ENCODE measurements around the gene UBR4. TPM values are rescaled to one million over a fixed set of nuclear protein-coding genes. Genes with fewer than 3 reads are reported as not detected.

Gene UBR4
- total and polyA plus RNA-seq, 2 experiments from 2014 or later, result 111 to 230 TPM

DNA sequence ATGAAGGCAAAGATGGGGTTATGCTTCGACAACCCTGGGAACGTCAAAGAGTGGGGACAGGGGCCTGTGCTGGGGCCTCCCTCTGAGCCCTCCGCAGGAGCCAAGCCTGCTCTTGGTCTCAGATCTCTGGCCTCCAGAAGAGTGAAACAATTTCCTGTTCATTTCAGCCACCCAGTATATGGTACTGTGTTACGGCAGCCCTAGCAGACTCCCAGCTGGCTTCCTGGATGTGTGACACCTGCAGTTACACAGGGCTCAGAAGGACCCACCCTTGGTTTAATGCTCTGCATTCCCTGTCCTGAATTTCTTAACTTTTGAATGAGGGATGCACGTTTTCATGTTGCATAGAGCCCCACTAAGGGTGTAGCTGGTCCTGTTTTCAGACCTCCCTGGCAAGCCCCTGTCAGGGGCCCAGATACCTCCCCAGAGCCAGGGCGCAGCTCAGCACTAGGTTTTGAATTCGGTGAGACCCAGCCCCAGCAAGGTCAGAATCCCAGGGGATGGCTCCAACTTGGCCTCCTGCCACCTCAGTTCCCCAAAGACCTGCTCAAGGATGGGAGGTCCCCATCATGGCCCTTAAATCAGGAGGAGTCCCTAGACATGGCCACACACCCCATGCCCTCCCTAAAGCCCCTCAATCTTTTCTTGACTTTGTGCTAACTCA is 174.6 kb downstream of the UBR4 start:
- H3K36me3 ChIP-seq (ENCODE audit: insufficient read depth), result no peaks in the 10 kb centered on the region
- no peaks in the 10 kb centered on the region for H3F3A ChIP-seq (replicated peaks; ENCODE audit: low read depth)
- Mint-ChIP-seq H3K4me1 (peaks cover 3% of the 10 kb centered on the region; the same call in 1 of the 3 replicates), H3K4me3 (no peak overlapping the region), H3K36me3 (ENCODE audit: low read depth) (no peaks in the 10 kb centered on the region), H3K27me3 (ENCODE audit: insufficient read depth, low read depth, poor library complexity) (peaks cover 4% of the 10 kb centered on the region), H3K9me3 (no peaks in the 10 kb centered on the region), H3K27ac (no peak overlapping the region)
- H3K9me2 ChIP-seq (ENCODE audit: insufficient read depth), result no peaks in the 10 kb centered on the region
- H3K4me2 ChIP-seq, result no peak overlapping the region
- no peak for ATAC-seq
- H2AFZ ChIP-seq, result no peak overlapping the region
- no peaks in the 10 kb centered on the region for H3K79me2 ChIP-seq (replicated peaks; ENCODE audit: insufficient read depth)
- no peak overlapping the region for H3K27ac ChIP-seq (ENCODE audit: low read depth)
- H3K4me3 ChIP-seq, result no peak overlapping the region
- H4K20me1 ChIP-seq (replicated peaks; ENCODE audit: insufficient read depth), result no peaks in the 10 kb centered on the region
- H3K27me3 ChIP-seq (ENCODE audit: insufficient read depth), result no peaks in the 10 kb centered on the region
- no peak for DNase-seq (ENCODE audit: low spot score)
- TF ChIP-seq, protein P1, sequence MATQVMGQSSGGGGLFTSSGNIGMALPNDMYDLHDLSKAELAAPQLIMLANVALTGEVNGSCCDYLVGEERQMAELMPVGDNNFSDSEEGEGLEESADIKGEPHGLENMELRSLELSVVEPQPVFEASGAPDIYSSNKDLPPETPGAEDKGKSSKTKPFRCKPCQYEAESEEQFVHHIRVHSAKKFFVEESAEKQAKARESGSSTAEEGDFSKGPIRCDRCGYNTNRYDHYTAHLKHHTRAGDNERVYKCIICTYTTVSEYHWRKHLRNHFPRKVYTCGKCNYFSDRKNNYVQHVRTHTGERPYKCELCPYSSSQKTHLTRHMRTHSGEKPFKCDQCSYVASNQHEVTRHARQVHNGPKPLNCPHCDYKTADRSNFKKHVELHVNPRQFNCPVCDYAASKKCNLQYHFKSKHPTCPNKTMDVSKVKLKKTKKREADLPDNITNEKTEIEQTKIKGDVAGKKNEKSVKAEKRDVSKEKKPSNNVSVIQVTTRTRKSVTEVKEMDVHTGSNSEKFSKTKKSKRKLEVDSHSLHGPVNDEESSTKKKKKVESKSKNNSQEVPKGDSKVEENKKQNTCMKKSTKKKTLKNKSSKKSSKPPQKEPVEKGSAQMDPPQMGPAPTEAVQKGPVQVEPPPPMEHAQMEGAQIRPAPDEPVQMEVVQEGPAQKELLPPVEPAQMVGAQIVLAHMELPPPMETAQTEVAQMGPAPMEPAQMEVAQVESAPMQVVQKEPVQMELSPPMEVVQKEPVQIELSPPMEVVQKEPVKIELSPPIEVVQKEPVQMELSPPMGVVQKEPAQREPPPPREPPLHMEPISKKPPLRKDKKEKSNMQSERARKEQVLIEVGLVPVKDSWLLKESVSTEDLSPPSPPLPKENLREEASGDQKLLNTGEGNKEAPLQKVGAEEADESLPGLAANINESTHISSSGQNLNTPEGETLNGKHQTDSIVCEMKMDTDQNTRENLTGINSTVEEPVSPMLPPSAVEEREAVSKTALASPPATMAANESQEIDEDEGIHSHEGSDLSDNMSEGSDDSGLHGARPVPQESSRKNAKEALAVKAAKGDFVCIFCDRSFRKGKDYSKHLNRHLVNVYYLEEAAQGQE (IDR thresholded peaks at IDR 0.05; ENCODE audit: unreplicated experiment), result no peak
- TF ChIP-seq EZH2phosphoT487 (IDR thresholded peaks at IDR 0.05; ENCODE audit: unreplicated experiment) (no peak), POLR2AphosphoS5 (IDR thresholded peaks at IDR 0.05; ENCODE audit: low read depth) (no peak), STAT1 (IDR thresholded peaks at IDR 0.05; ENCODE audit: unreplicated experiment) (no peak), ZNF331 (CRISPR knock-in tag; IDR thresholded peaks at IDR 0.05; ENCODE audit: low read depth) (no peak), CREB1 (CRISPR knock-in tag; IDR thresholded peaks at IDR 0.05; ENCODE audit: low read depth) (no peak), ZNF114 (CRISPR knock-in tag; IDR thresholded peaks at IDR 0.05) (no peak), JUNB (IDR thresholded peaks at IDR 0.05; ENCODE audit: unreplicated experiment) (no peak), NANOG (IDR thresholded peaks at IDR 0.05; ENCODE audit: borderline replicate concordance) (no peak), EZH2 (IDR thresholded peaks at IDR 0.05; ENCODE audit: low read depth, unreplicated experiment) (no peak)
- TF ChIP-seq, protein P2, sequence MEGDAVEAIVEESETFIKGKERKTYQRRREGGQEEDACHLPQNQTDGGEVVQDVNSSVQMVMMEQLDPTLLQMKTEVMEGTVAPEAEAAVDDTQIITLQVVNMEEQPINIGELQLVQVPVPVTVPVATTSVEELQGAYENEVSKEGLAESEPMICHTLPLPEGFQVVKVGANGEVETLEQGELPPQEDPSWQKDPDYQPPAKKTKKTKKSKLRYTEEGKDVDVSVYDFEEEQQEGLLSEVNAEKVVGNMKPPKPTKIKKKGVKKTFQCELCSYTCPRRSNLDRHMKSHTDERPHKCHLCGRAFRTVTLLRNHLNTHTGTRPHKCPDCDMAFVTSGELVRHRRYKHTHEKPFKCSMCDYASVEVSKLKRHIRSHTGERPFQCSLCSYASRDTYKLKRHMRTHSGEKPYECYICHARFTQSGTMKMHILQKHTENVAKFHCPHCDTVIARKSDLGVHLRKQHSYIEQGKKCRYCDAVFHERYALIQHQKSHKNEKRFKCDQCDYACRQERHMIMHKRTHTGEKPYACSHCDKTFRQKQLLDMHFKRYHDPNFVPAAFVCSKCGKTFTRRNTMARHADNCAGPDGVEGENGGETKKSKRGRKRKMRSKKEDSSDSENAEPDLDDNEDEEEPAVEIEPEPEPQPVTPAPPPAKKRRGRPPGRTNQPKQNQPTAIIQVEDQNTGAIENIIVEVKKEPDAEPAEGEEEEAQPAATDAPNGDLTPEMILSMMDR (conservative IDR thresholded peaks at IDR 0.05; ENCODE audit: low read depth in 2 of 2), result no peak
- TF ChIP-seq, protein P3, sequence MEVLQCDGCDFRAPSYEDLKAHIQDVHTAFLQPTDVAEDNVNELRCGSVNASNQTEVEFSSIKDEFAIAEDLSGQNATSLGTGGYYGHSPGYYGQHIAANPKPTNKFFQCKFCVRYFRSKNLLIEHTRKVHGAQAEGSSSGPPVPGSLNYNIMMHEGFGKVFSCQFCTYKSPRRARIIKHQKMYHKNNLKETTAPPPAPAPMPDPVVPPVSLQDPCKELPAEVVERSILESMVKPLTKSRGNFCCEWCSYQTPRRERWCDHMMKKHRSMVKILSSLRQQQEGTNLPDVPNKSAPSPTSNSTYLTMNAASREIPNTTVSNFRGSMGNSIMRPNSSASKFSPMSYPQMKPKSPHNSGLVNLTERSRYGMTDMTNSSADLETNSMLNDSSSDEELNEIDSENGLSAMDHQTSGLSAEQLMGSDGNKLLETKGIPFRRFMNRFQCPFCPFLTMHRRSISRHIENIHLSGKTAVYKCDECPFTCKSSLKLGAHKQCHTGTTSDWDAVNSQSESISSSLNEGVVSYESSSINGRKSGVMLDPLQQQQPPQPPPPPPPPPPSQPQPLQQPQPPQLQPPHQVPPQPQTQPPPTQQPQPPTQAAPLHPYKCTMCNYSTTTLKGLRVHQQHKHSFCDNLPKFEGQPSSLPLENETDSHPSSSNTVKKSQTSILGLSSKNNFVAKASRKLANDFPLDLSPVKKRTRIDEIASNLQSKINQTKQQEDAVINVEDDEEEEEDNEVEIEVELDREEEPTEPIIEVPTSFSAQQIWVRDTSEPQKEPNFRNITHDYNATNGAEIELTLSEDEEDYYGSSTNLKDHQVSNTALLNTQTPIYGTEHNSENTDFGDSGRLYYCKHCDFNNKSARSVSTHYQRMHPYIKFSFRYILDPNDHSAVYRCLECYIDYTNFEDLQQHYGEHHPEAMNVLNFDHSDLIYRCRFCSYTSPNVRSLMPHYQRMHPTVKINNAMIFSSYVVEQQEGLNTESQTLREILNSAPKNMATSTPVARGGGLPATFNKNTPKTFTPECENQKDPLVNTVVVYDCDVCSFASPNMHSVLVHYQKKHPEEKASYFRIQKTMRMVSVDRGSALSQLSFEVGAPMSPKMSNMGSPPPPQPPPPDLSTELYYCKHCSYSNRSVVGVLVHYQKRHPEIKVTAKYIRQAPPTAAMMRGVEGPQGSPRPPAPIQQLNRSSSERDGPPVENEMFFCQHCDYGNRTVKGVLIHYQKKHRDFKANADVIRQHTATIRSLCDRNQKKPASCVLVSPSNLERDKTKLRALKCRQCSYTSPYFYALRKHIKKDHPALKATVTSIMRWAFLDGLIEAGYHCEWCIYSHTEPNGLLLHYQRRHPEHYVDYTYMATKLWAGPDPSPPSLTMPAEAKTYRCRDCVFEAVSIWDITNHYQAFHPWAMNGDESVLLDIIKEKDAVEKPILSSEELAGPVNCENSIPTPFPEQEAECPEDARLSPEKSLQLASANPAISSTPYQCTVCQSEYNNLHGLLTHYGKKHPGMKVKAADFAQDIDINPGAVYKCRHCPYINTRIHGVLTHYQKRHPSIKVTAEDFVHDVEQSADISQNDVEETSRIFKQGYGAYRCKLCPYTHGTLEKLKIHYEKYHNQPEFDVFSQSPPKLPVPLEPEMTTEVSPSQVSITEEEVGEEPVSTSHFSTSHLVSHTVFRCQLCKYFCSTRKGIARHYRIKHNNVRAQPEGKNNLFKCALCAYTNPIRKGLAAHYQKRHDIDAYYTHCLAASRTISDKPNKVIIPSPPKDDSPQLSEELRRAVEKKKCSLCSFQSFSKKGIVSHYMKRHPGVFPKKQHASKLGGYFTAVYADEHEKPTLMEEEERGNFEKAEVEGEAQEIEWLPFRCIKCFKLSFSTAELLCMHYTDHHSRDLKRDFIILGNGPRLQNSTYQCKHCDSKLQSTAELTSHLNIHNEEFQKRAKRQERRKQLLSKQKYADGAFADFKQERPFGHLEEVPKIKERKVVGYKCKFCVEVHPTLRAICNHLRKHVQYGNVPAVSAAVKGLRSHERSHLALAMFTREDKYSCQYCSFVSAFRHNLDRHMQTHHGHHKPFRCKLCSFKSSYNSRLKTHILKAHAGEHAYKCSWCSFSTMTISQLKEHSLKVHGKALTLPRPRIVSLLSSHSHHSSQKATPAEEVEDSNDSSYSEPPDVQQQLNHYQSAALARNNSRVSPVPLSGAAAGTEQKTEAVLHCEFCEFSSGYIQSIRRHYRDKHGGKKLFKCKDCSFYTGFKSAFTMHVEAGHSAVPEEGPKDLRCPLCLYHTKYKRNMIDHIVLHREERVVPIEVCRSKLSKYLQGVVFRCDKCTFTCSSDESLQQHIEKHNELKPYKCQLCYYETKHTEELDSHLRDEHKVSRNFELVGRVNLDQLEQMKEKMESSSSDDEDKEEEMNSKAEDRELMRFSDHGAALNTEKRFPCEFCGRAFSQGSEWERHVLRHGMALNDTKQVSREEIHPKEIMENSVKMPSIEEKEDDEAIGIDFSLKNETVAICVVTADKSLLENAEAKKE (CRISPR knock-in tag; IDR thresholded peaks at IDR 0.05), result no peak
- TF ChIP-seq, protein P4, sequence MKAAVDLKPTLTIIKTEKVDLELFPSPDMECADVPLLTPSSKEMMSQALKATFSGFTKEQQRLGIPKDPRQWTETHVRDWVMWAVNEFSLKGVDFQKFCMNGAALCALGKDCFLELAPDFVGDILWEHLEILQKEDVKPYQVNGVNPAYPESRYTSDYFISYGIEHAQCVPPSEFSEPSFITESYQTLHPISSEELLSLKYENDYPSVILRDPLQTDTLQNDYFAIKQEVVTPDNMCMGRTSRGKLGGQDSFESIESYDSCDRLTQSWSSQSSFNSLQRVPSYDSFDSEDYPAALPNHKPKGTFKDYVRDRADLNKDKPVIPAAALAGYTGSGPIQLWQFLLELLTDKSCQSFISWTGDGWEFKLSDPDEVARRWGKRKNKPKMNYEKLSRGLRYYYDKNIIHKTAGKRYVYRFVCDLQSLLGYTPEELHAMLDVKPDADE (IDR thresholded peaks at IDR 0.05), result no peak
- no peaks in the 10 kb centered on the region for H3K4me1 ChIP-seq (ENCODE audit: insufficient read depth)

Data from GM23338 (cell line).